ENCODE measurements around the gene DNASE2. TPM values are rescaled to one million over a fixed set of nuclear protein-coding genes. Genes with fewer than 3 reads are reported as not detected.

The DNASE2 gene
- total and polyA plus RNA-seq, 2 donors from 2014 or later: 34.7 to 50.9 TPM

DNA sequence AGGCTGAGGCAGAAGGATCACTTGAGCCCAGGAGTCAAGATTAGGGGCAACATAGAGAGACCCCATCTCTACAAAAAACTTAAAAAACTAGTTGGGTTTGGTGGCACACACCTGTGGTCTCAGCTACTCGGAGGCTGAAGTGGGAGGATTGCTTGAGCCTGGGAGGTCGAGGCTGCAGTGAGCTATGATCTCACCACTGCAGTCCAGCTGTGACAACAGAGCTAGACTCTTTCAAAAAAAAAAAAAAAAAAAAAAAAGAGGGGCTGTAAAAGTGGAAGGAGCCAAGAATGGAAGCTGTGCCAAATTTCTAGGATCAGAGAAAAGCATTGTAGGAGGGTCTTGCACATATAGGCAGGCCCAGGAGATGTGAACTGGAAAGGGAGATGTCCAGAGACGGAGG is 9.6 kb downstream of the DNASE2 start:
- peaks cover 0 to 4% (median 0%) of the 10 kb centered on the region in 3 donors for H3K4me1 ChIP-seq (ENCODE audit: control insufficient read depth in 2 of 3, insufficient read depth in 2 of 3, low read depth in 1 of 3, low read length in 3 of 3)
- H3K4me3 ChIP-seq (ENCODE audit: low read length in 3 of 3): no peak overlapping the region
- no peaks in the 10 kb centered on the region for H3K9me3 ChIP-seq (ENCODE audit: control insufficient read depth in 2 of 3, insufficient read depth in 1 of 3, low read length in 3 of 3)
- no peaks in the 10 kb centered on the region for H3K36me3 ChIP-seq (ENCODE audit: control insufficient read depth in 2 of 3, insufficient read depth in 3 of 3, low read length in 3 of 3)
- TF ChIP-seq, protein P1, sequence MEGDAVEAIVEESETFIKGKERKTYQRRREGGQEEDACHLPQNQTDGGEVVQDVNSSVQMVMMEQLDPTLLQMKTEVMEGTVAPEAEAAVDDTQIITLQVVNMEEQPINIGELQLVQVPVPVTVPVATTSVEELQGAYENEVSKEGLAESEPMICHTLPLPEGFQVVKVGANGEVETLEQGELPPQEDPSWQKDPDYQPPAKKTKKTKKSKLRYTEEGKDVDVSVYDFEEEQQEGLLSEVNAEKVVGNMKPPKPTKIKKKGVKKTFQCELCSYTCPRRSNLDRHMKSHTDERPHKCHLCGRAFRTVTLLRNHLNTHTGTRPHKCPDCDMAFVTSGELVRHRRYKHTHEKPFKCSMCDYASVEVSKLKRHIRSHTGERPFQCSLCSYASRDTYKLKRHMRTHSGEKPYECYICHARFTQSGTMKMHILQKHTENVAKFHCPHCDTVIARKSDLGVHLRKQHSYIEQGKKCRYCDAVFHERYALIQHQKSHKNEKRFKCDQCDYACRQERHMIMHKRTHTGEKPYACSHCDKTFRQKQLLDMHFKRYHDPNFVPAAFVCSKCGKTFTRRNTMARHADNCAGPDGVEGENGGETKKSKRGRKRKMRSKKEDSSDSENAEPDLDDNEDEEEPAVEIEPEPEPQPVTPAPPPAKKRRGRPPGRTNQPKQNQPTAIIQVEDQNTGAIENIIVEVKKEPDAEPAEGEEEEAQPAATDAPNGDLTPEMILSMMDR (IDR thresholded peaks at IDR 0.05; ENCODE audit: borderline replicate concordance, extremely low read depth, insufficient read depth): no peak
- intact Hi-C loops (cut with DNase I): no loop called here
- H3K27me3 ChIP-seq (ENCODE audit: control insufficient read depth, insufficient read depth, low read length): no peaks in the 10 kb centered on the region
- no peak overlapping the region for H3K27ac ChIP-seq (ENCODE audit: low read depth in 2 of 2, low read length in 2 of 2)
- DNase-seq (no peak), FAIRE-seq (no peak)
- no peak overlapping the region for H3K9ac ChIP-seq (ENCODE audit: low read length in 3 of 3)

GRCh38 chr19:12868540-12869112 is 12.6 kb downstream of the DNASE2 start:
- H3K4me1 ChIP-seq (ENCODE audit: control insufficient read depth in 2 of 3, insufficient read depth in 2 of 3, low read depth in 1 of 3, low read length in 3 of 3): peaks cover 0 to 4% (median 0%) of the 10 kb centered on the region in 3 donors
- H3K4me3 ChIP-seq (ENCODE audit: low read length in 3 of 3): no peak overlapping the region

DNA sequence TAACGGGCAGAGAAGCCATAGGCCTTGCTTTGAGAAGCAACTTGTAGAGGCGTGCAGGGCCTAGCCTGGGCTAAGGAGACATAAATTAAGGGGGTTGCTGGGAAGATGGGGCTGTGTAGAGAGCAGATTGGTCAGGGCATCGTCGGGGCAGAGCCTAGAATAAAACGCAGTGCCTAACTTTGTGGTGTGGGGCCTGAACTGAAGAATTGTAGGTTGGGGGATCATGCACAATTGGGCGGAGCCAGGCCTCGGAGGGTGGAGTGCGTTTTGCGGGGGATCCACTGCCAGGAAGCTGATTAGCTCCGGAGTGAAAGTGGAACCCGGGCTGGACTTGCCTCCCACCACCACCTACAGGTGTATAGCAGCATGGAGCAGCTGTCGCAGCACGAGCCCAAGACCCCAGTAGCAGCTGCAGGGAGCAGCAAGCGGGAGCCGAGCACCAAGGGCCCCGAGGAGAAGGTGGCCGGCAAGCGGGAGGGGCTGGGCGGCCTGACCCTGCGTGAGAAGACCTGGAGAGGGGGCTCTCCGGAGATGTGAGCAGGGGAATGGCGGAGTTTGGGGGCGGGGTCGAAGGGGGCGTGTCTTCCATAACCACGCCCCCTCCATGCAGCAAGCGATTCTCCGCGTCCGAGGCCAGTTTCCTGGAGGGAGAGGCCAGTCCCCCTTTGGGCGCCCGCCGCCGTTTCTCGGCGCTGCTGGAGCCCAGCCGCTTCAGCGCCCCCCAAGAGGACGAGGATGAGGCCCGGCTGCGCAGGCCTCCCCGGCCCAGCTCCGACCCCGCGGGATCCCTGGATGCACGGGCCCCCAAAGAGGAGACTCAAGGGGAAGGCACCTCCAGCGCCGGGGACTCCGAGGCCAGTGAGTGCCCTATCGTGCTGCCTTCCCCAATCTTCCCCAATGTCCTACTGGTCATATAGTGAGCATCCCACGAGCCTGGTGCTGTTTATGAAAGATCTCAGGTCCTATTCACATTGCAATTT is 13.8 kb downstream of the DNASE2 start:
- TF ChIP-seq, protein P1 (IDR thresholded peaks at IDR 0.05; ENCODE audit: borderline replicate concordance, extremely low read depth, insufficient read depth): no peak
- FAIRE-seq (no peak), DNase-seq (peak; percentile 81 to 93 (median 92))
- intact Hi-C loops (cut with DNase I): no loop called here
- Histone ChIP-seq H3K27me3 (ENCODE audit: control insufficient read depth, insufficient read depth, low read length) (no peaks in the 10 kb centered on the region), H3K9ac (ENCODE audit: low read length in 3 of 3) (no peak overlapping the region), H3K4me3 (ENCODE audit: low read length in 3 of 3) (peak overlapping the region; percentile 44 to 53 (median 48)), H3K9me3 (ENCODE audit: control insufficient read depth in 2 of 3, insufficient read depth in 1 of 3, low read length in 3 of 3) (no peaks in the 10 kb centered on the region), H3K27ac (ENCODE audit: low read depth in 2 of 2, low read length in 2 of 2) (no peak overlapping the region), H3K4me1 (ENCODE audit: control insufficient read depth in 2 of 3, insufficient read depth in 2 of 3, low read depth in 1 of 3, low read length in 3 of 3) (peaks cover 0 to 4% (median 0%) of the 10 kb centered on the region in 3 donors), H3K36me3 (ENCODE audit: control insufficient read depth in 2 of 3, insufficient read depth in 3 of 3, low read length in 3 of 3) (no peaks in the 10 kb centered on the region)

More at GRCh38 chr19:12868540-12869112, 12.6 kb downstream of the DNASE2 start:
- Histone ChIP-seq H3K9ac (ENCODE audit: low read length in 3 of 3) (no peak overlapping the region), H3K9me3 (ENCODE audit: control insufficient read depth in 2 of 3, insufficient read depth in 1 of 3, low read length in 3 of 3) (no peaks in the 10 kb centered on the region), H3K36me3 (ENCODE audit: control insufficient read depth in 2 of 3, insufficient read depth in 3 of 3, low read length in 3 of 3) (no peaks in the 10 kb centered on the region), H3K27ac (ENCODE audit: low read depth in 2 of 2, low read length in 2 of 2) (no peak overlapping the region), H3K27me3 (ENCODE audit: control insufficient read depth, insufficient read depth, low read length) (no peaks in the 10 kb centered on the region)
- DNase-seq: no peak
- intact Hi-C loops (cut with DNase I): no loop called here
- no peak for FAIRE-seq
- TF ChIP-seq, protein P1 (IDR thresholded peaks at IDR 0.05; ENCODE audit: borderline replicate concordance, extremely low read depth, insufficient read depth): no peak
